ENCODE results near the gene ASRGL1.

- no peak for TF ChIP-seq CTCF (IDR thresholded peaks at IDR 0.05)
- TF ChIP-seq POLR2A (IDR thresholded peaks at IDR 0.05), result no peak
Observed at GRCh38 chr11:62372871-62373270, 35.6 kb downstream of the ASRGL1 start.

All from uterus (tissue), 2 donors.